ENCODE data around the gene SLC32A1. TPM values are rescaled to one million over a fixed set of nuclear protein-coding genes. Genes with fewer than 3 reads are reported as not detected.

Gene SLC32A1
- not detected in 3 replicates for total RNA-seq
- long read RNA-seq = 0 reads

GRCh38 chr20:38723848-38724625 is at the start of gene SLC32A1:
Gene SLC32A1, plus strand, starts transcription at chr20:38724486. Its CDS starts 239 bp downstream, at chr20:38724725.
- Mint-ChIP-seq H3K4me3 (ENCODE audit: unreplicated experiment) (no peak within 1 kb of the TSS), H3K27ac (ENCODE audit: unreplicated experiment) (no peak within 1 kb of the TSS), H3K27me3 (ENCODE audit: low read depth) (peaks cover 85% of the 10 kb centered on the region), H3K9me3 (ENCODE audit: low read depth) (no peaks in the 10 kb centered on the region), H3K4me1 (ENCODE audit: low read depth) (peaks cover 18% of the 10 kb centered on the region), H3K36me3 (ENCODE audit: low read depth) (peaks cover 11% of the 10 kb centered on the region)
- DNase-seq (ENCODE audit: low spot score) = peak; percentile 77
- no peak for TF ChIP-seq CTCF (IDR thresholded peaks at IDR 0.05)

- no peak for TF ChIP-seq CTCF (IDR thresholded peaks at IDR 0.05)
- no peaks in the 10 kb centered on the region for H3K36me3 Mint-ChIP-seq (ENCODE audit: low read depth)
- peaks cover 37% of the 10 kb centered on the region for H3K27me3 Mint-ChIP-seq (ENCODE audit: low read depth)
- H3K9me3 Mint-ChIP-seq (ENCODE audit: low read depth) = no peaks in the 10 kb centered on the region
- peak overlapping the region; percentile 68 for H3K4me3 Mint-ChIP-seq (ENCODE audit: unreplicated experiment)
- DNase-seq (ENCODE audit: low spot score) = no peak
- no peak overlapping the region for H3K27ac Mint-ChIP-seq (ENCODE audit: unreplicated experiment)
- H3K4me1 Mint-ChIP-seq (ENCODE audit: low read depth) = peaks cover 11% of the 10 kb centered on the region
Measured at GRCh38 chr20:38674765-38675133, 49.5 kb upstream of the SLC32A1 start.

- no peak overlapping the region for H3K4me3 Mint-ChIP-seq (ENCODE audit: unreplicated experiment)
- H3K36me3 Mint-ChIP-seq (ENCODE audit: low read depth) = no peaks in the 10 kb centered on the region
- no peak for TF ChIP-seq CTCF (IDR thresholded peaks at IDR 0.05)
- no peak for DNase-seq (ENCODE audit: low spot score)
- peaks cover 11% of the 10 kb centered on the region for H3K4me1 Mint-ChIP-seq (ENCODE audit: low read depth)
- no peaks in the 10 kb centered on the region for H3K9me3 Mint-ChIP-seq (ENCODE audit: low read depth)
- no peak overlapping the region for H3K27ac Mint-ChIP-seq (ENCODE audit: unreplicated experiment)
- peaks cover 31% of the 10 kb centered on the region for H3K27me3 Mint-ChIP-seq (ENCODE audit: low read depth)
Measured at GRCh38 chr20:38676576-38676975, 47.7 kb upstream of the SLC32A1 start.

- H3K9me3 Mint-ChIP-seq (ENCODE audit: low read depth) = no peaks in the 10 kb centered on the region
- peaks cover 24% of the 10 kb centered on the region for H3K27me3 Mint-ChIP-seq (ENCODE audit: low read depth)
- no peak for TF ChIP-seq CTCF (IDR thresholded peaks at IDR 0.05)
- no peaks in the 10 kb centered on the region for H3K36me3 Mint-ChIP-seq (ENCODE audit: low read depth)
- H3K27ac Mint-ChIP-seq (ENCODE audit: unreplicated experiment) = no peak overlapping the region
- no peaks in the 10 kb centered on the region for H3K4me1 Mint-ChIP-seq (ENCODE audit: low read depth)
- no peak overlapping the region for H3K4me3 Mint-ChIP-seq (ENCODE audit: unreplicated experiment)
- no peak for DNase-seq (ENCODE audit: low spot score)
Measured at GRCh38 chr20:38680500-38681306, 43.6 kb upstream of the SLC32A1 start.

- Mint-ChIP-seq H3K4me1 (ENCODE audit: low read depth) (no peaks in the 10 kb centered on the region), H3K36me3 (ENCODE audit: low read depth) (no peaks in the 10 kb centered on the region), H3K9me3 (ENCODE audit: low read depth) (no peaks in the 10 kb centered on the region), H3K27ac (ENCODE audit: unreplicated experiment) (no peak overlapping the region), H3K27me3 (ENCODE audit: low read depth) (peaks cover 32% of the 10 kb centered on the region), H3K4me3 (ENCODE audit: unreplicated experiment) (no peak overlapping the region)
- no peak for TF ChIP-seq CTCF (IDR thresholded peaks at IDR 0.05)
- no peak for DNase-seq (ENCODE audit: low spot score)
Measured at GRCh38 chr20:38685271-38685670, 39.0 kb upstream of the SLC32A1 start.

Measured in chondrocyte (in vitro differentiated cells).